ENCODE data around the gene PCSK5. TPM values are rescaled to one million over a fixed set of nuclear protein-coding genes. Genes with fewer than 3 reads are reported as not detected.

PCSK5 gene
- total and polyA plus RNA-seq, 4 donors: 5.1 to 47.5 (median 22.0) TPM

DNA sequence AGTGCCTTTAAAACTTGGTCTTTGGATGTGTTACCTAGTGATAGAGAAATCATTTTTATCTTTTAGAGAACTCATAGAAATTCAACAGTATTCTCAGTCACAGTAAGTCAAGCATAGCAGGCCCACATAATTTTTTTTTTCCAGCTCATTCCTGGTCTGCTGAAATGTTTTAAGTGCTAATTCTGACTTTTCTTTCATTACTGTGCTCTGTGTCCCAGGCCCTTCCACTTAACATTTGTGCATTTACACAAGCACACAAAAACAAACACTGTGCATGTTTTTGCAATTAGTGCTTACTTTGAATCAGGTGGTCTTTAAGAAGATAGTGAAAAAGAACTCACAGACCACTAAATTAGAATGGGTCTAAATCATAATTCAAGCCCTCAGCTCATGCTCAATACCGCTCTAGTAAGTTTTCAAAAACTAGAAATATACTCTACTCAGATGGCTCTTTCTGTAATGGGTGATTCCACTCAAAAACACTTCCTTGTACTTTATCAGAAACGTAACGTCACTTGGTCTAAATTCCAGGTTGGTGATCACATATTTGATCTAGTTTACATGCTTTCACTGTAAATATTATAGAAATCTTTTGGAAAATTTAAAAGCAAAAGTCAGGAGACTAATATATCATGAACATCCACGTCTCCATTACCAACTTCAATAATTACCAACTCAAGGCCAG lies 107.8 kb downstream of the PCSK5 start:
- no peaks in the 10 kb centered on the region for H3K36me3 ChIP-seq (ENCODE audit: control insufficient read depth in 1 of 2, insufficient read depth in 2 of 2, low read length in 1 of 2)
- WGBS, 2 donors: 80 to 81% methylated on average over 4 of the region's 4 CpGs
- intact Hi-C loops (cut with DNase I): no loop called here

DNA sequence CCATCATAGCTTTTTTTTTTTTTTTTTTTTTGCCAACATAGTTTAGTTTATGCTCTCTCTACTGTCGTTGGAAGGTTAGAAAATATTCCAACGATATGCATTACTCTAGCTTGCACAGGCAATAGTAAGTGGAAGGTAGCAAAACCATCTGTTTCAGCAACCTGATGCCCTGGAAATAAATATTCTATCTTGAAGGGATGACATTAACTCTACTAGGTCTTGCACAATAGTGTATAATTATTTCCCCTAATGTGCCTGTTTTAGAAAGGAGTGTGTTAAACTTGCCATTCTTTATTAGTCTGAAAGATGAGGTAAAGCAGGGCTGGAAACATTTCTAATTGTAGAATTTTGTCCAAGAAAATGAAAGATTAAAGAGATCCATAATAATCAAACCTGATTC lies 111.0 kb downstream of the PCSK5 start:
- peaks cover 0 to 1% of the 10 kb centered on the region in 2 donors for H3K4me1 ChIP-seq (ENCODE audit: control insufficient read depth in 1 of 2, insufficient read depth in 2 of 2, low read length in 2 of 2)
- WGBS, 2 donors: 82 to 91% methylated on average over 2 of the region's 2 CpGs
- no peaks in the 10 kb centered on the region for H3K27me3 ChIP-seq (ENCODE audit: control insufficient read depth in 1 of 2, insufficient read depth in 2 of 2, low read length in 1 of 2)
- no peaks in the 10 kb centered on the region for H3K9me3 ChIP-seq (ENCODE audit: control insufficient read depth, low read length)
- no peaks in the 10 kb centered on the region for H3K36me3 ChIP-seq (ENCODE audit: control insufficient read depth in 1 of 2, insufficient read depth in 2 of 2, low read length in 1 of 2)
- H3K27ac ChIP-seq (ENCODE audit: low read depth in 1 of 2, low read length in 2 of 2): no peak overlapping the region
- H3K4me3 ChIP-seq (ENCODE audit: low read length in 2 of 2): no peak overlapping the region
- intact Hi-C loops (cut with DNase I): loop anchor here in 1 of 2 donors (5.0 kb wide), 1 partner anchor 109 kb away; the partner anchor contains the start of gene PCSK5
- DNase-seq: no peak
- no peak for ATAC-seq (ENCODE audit: low FRiP score)

More for the DNA sequence above, 107.8 kb downstream of the PCSK5 start:
- peaks cover 3% of the 10 kb centered on the region in 2 donors for H3K4me1 ChIP-seq (ENCODE audit: control insufficient read depth in 1 of 2, insufficient read depth in 2 of 2, low read length in 2 of 2)
- H3K27me3 ChIP-seq (ENCODE audit: control insufficient read depth in 1 of 2, insufficient read depth in 2 of 2, low read length in 1 of 2): no peaks in the 10 kb centered on the region
- no peak overlapping the region for H3K4me3 ChIP-seq (ENCODE audit: low read length in 2 of 2)
- no peak for ATAC-seq (ENCODE audit: low FRiP score)
- no peaks in the 10 kb centered on the region for H3K9me3 ChIP-seq (ENCODE audit: control insufficient read depth, low read length)
- no peak overlapping the region for H3K27ac ChIP-seq (ENCODE audit: low read depth in 1 of 2, low read length in 2 of 2)
- DNase-seq: no peak

DNA sequence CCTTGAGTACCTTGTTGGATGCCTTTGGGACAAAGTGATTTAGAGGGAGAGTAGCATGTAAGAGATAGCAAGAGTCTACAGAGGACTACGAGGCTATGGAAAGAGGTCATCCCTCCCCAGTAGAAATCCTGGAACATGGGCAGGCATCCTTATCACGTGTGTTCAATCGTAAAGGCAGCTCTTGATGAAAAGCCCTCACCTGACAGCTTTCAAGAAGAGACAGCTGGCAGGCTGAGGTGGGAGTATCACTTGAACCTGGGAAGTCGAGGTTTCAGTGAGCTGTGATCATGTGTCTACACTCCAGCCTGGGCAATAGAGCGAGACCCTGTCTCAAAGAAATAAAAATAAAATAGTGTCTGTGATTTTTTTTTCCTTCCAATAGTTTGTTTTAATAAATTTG lies 112.6 kb downstream of the PCSK5 start:
- no peak for ATAC-seq (ENCODE audit: low FRiP score)

DNA sequence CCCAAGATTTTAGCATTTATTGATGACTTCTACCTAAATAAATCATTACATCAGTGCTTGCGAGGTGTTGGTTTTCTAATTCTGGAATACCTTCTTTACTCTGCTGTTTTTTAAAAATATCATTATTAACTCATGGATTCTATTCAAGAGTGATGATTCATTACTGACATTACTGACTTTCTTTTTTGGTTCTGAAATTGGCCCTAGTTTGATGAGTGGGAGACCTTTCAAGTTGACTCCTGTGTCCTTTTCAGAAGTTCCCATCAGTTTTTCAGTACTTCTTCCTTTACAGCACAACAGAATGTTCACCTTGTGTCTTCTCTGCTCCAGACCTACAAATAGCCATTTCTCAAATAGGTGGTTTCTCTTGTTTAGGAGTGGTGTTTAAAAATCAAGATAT lies 114.1 kb downstream of the PCSK5 start:
- Histone ChIP-seq H3K4me3 (ENCODE audit: low read length in 2 of 2) (no peak overlapping the region), H3K27ac (ENCODE audit: low read depth in 1 of 2, low read length in 2 of 2) (no peak overlapping the region), H3K36me3 (ENCODE audit: control insufficient read depth in 1 of 2, insufficient read depth in 2 of 2, low read length in 1 of 2) (no peaks in the 10 kb centered on the region), H3K27me3 (ENCODE audit: control insufficient read depth in 1 of 2, insufficient read depth in 2 of 2, low read length in 1 of 2) (no peaks in the 10 kb centered on the region), H3K4me1 (ENCODE audit: control insufficient read depth in 1 of 2, insufficient read depth in 2 of 2, low read length in 2 of 2) (peaks cover 0 to 1% of the 10 kb centered on the region in 2 donors), H3K9me3 (ENCODE audit: control insufficient read depth, low read length) (no peaks in the 10 kb centered on the region)
- intact Hi-C loops (cut with DNase I): loop anchor here in 1 of 2 donors (5.0 kb wide), 1 partner anchor 112 kb away; the partner anchor contains the start of gene PCSK5
- DNase-seq (no peak), ATAC-seq (ENCODE audit: low FRiP score) (no peak)
- WGBS, 2 donors: 16 to 23% methylated on average over 1 of the region's 1 CpG

More for the DNA sequence above, 112.6 kb downstream of the PCSK5 start:
- H3K4me1 ChIP-seq (ENCODE audit: control insufficient read depth in 1 of 2, insufficient read depth in 2 of 2, low read length in 2 of 2): peaks cover 0 to 1% of the 10 kb centered on the region in 2 donors
- H3K9me3 ChIP-seq (ENCODE audit: control insufficient read depth, low read length): no peaks in the 10 kb centered on the region
- no peak overlapping the region for H3K4me3 ChIP-seq (ENCODE audit: low read length in 2 of 2)
- no peaks in the 10 kb centered on the region for H3K27me3 ChIP-seq (ENCODE audit: control insufficient read depth in 1 of 2, insufficient read depth in 2 of 2, low read length in 1 of 2)
- no peak for DNase-seq
- H3K36me3 ChIP-seq (ENCODE audit: control insufficient read depth in 1 of 2, insufficient read depth in 2 of 2, low read length in 1 of 2): no peaks in the 10 kb centered on the region
- intact Hi-C loops (cut with DNase I): loop anchor here in 1 of 2 donors (5.0 kb wide), 1 partner anchor 111 kb away; the partner anchor contains the start of gene PCSK5
- no peak overlapping the region for H3K27ac ChIP-seq (ENCODE audit: low read depth in 1 of 2, low read length in 2 of 2)
- WGBS, 2 donors: 91 to 94% methylated on average over 5 of the region's 5 CpGs

DNA sequence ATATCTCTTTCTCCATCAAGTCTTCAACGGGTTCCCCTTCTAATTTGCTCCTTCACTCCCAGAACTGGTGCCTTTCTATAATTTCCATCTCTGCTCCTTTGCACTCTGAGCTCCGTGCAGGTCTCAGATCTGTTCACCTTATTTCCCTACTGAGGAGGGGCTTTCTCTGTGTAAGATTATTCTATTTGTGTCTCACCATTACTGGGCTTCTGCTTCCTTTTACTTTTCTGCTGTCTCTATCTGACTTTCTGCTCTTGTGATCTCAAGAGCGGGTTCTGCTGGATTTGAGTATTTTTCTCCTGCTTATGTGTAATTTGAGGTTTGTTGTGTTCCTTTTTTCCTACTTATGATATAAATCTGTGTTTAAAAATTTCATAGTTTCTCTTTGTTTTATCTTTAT lies 117.5 kb downstream of the PCSK5 start:
- Histone ChIP-seq H3K27ac (ENCODE audit: low read depth in 1 of 2, low read length in 2 of 2) (no peak overlapping the region), H3K9me3 (ENCODE audit: control insufficient read depth, low read length) (no peaks in the 10 kb centered on the region), H3K4me3 (ENCODE audit: low read length in 2 of 2) (no peak overlapping the region), H3K36me3 (ENCODE audit: control insufficient read depth in 1 of 2, insufficient read depth in 2 of 2, low read length in 1 of 2) (no peaks in the 10 kb centered on the region), H3K4me1 (ENCODE audit: control insufficient read depth in 1 of 2, insufficient read depth in 2 of 2, low read length in 2 of 2) (peaks cover 1 to 4% of the 10 kb centered on the region in 2 donors), H3K27me3 (ENCODE audit: control insufficient read depth in 1 of 2, insufficient read depth in 2 of 2, low read length in 1 of 2) (no peaks in the 10 kb centered on the region)
- DNase-seq: no peak
- intact Hi-C loops (cut with DNase I): no loop called here
- 88 to 96% methylated on average over 3 of the region's 3 CpGs for WGBS, 2 donors
- ATAC-seq (ENCODE audit: low FRiP score): no peak

DNA sequence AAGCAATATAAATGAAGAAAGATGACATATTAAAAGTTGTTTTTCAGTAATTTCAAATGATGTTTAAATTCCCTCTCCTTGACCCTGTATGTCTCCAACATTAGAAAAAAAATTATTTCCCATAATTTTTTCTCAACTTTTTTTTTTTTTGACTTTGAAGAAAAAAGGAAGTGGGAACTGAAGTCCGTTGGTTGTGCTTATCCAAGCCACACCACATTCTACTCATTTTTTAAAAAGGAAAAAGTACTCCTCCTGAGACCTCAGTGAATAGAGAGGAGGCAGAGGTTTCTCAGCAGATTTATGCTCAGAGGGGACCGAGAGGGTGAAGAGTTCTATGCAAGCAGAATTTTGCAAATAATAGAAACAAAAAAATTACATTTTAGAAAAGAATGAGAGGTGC lies 123.3 kb downstream of the PCSK5 start:
- Histone ChIP-seq H3K9me3 (ENCODE audit: control insufficient read depth, low read length) (no peaks in the 10 kb centered on the region), H3K4me1 (ENCODE audit: control insufficient read depth in 1 of 2, insufficient read depth in 2 of 2, low read length in 2 of 2) (peaks cover 2 to 4% of the 10 kb centered on the region in 2 donors), H3K36me3 (ENCODE audit: control insufficient read depth in 1 of 2, insufficient read depth in 2 of 2, low read length in 1 of 2) (no peaks in the 10 kb centered on the region), H3K27me3 (ENCODE audit: control insufficient read depth in 1 of 2, insufficient read depth in 2 of 2, low read length in 1 of 2) (no peaks in the 10 kb centered on the region), H3K27ac (ENCODE audit: low read depth in 1 of 2, low read length in 2 of 2) (no peak overlapping the region), H3K4me3 (ENCODE audit: low read length in 2 of 2) (no peak overlapping the region)
- intact Hi-C loops (cut with DNase I): no loop called here
- 16 to 29% methylated on average over 2 of the region's 2 CpGs for WGBS, 2 donors
- ATAC-seq (ENCODE audit: low FRiP score) (no peak), DNase-seq (no peak)

DNA sequence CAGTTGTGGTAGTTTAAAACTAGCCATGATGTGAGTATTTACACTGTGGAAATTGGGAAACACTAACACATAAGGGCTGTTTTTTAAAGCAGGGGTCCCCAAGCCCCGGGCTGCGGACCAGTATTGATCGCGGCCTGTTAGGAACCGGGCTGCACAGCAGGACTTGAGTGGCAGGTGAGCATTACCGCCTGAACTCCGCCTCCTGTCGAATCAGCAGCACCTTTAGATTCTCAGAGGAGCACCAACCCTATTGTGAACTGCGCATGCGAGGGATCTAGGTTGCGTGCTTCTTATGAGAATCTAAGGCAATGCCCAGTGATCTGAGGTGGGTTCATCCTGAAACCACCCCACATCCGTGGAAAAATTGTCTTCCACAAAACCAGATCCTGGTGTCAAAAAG lies 127.8 kb downstream of the PCSK5 start:
- intact Hi-C loops (cut with DNase I): no loop called here

DNA sequence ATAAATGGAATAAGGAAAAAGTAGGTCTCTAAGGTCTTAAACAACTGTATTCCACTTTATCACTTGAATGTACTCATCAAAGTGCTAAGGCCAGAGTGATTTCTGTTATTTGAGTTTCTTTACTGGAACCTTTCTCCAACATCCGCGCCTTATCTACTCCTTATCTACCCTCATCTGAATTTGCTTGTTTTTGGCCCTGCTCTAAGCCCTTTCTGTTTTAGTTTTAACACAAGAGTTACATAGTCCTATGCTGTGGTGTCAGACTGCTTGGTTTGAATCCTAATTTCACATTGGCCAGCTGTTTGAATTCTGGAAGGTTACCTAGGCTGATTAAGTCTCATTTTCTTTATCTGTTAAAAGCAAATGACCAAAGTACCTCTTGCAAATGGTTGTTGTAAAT lies 128.3 kb downstream of the PCSK5 start:
- no peak for ATAC-seq (ENCODE audit: low FRiP score)
- no peaks in the 10 kb centered on the region for H3K9me3 ChIP-seq (ENCODE audit: control insufficient read depth, low read length)
- no peaks in the 10 kb centered on the region for H3K36me3 ChIP-seq (ENCODE audit: control insufficient read depth in 1 of 2, insufficient read depth in 2 of 2, low read length in 1 of 2)
- no peak overlapping the region for H3K4me3 ChIP-seq (ENCODE audit: low read length in 2 of 2)
- H3K27me3 ChIP-seq (ENCODE audit: control insufficient read depth in 1 of 2, insufficient read depth in 2 of 2, low read length in 1 of 2): no peaks in the 10 kb centered on the region
- DNase-seq: no peak
- intact Hi-C loops (cut with DNase I): no loop called here
- peaks cover 2% of the 10 kb centered on the region in 2 donors for H3K4me1 ChIP-seq (ENCODE audit: control insufficient read depth in 1 of 2, insufficient read depth in 2 of 2, low read length in 2 of 2)
- 3 to 15% methylated on average over 2 of the region's 2 CpGs for WGBS, 2 donors
- no peak overlapping the region for H3K27ac ChIP-seq (ENCODE audit: low read depth in 1 of 2, low read length in 2 of 2)

More for the DNA sequence above, 127.8 kb downstream of the PCSK5 start:
- WGBS, 2 donors: 88 to 91% methylated on average over 12 of the region's 12 CpGs
- no peaks in the 10 kb centered on the region for H3K9me3 ChIP-seq (ENCODE audit: control insufficient read depth, low read length)
- DNase-seq (no peak), ATAC-seq (ENCODE audit: low FRiP score) (no peak)
- H3K4me3 ChIP-seq (ENCODE audit: low read length in 2 of 2): no peak overlapping the region
- peaks cover 2% of the 10 kb centered on the region in 2 donors for H3K4me1 ChIP-seq (ENCODE audit: control insufficient read depth in 1 of 2, insufficient read depth in 2 of 2, low read length in 2 of 2)
- H3K27ac ChIP-seq (ENCODE audit: low read depth in 1 of 2, low read length in 2 of 2): no peak overlapping the region
- no peaks in the 10 kb centered on the region for H3K36me3 ChIP-seq (ENCODE audit: control insufficient read depth in 1 of 2, insufficient read depth in 2 of 2, low read length in 1 of 2)
- no peaks in the 10 kb centered on the region for H3K27me3 ChIP-seq (ENCODE audit: control insufficient read depth in 1 of 2, insufficient read depth in 2 of 2, low read length in 1 of 2)

DNA sequence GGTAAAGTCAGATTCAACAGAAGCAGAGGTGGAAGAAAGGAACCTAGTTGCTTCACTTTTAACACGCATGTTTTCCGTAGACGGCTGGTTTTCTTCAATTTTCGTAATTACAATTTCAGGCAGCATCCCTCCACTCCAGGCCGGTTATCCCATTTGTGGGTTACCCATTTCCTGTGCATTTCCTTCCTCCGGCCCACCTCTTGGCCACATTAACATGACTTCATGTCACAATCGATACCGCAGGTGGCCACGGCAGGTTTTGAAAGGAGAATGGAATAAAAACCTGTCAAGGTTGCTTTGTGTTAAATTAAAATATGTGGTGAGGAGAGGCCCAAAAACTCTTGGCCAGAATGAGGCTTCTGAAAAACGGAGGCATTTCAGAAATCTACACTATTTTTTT lies 130.2 kb downstream of the PCSK5 start:
- peaks cover 2% of the 10 kb centered on the region in 2 donors for H3K4me1 ChIP-seq (ENCODE audit: control insufficient read depth in 1 of 2, insufficient read depth in 2 of 2, low read length in 2 of 2)
- peaks cover 0 to 2% of the 10 kb centered on the region in 2 donors for H3K36me3 ChIP-seq (ENCODE audit: control insufficient read depth in 1 of 2, insufficient read depth in 2 of 2, low read length in 1 of 2)
- DNase-seq (no peak), ATAC-seq (ENCODE audit: low FRiP score) (no peak)
- H3K9me3 ChIP-seq (ENCODE audit: control insufficient read depth, low read length): no peaks in the 10 kb centered on the region
- WGBS, 2 donors: 85 to 87% methylated on average over 10 of the region's 10 CpGs
- no peak overlapping the region for H3K27ac ChIP-seq (ENCODE audit: low read depth in 1 of 2, low read length in 2 of 2)
- H3K27me3 ChIP-seq (ENCODE audit: control insufficient read depth in 1 of 2, insufficient read depth in 2 of 2, low read length in 1 of 2): no peaks in the 10 kb centered on the region
- no peak overlapping the region for H3K4me3 ChIP-seq (ENCODE audit: low read length in 2 of 2)
- intact Hi-C loops (cut with DNase I): no loop called here
